ENCODE data around the gene CFAP97. TPM values are rescaled to one million over a fixed set of nuclear protein-coding genes. Genes with fewer than 3 reads are reported as not detected.

The CFAP97 gene
- total and polyA plus RNA-seq, 9 of the 15 experiments (the other 6 are each of a cell fraction or from before 2014, with no cell fraction given), result 17.3 to 57.8 (median 44.4) TPM

DNA sequence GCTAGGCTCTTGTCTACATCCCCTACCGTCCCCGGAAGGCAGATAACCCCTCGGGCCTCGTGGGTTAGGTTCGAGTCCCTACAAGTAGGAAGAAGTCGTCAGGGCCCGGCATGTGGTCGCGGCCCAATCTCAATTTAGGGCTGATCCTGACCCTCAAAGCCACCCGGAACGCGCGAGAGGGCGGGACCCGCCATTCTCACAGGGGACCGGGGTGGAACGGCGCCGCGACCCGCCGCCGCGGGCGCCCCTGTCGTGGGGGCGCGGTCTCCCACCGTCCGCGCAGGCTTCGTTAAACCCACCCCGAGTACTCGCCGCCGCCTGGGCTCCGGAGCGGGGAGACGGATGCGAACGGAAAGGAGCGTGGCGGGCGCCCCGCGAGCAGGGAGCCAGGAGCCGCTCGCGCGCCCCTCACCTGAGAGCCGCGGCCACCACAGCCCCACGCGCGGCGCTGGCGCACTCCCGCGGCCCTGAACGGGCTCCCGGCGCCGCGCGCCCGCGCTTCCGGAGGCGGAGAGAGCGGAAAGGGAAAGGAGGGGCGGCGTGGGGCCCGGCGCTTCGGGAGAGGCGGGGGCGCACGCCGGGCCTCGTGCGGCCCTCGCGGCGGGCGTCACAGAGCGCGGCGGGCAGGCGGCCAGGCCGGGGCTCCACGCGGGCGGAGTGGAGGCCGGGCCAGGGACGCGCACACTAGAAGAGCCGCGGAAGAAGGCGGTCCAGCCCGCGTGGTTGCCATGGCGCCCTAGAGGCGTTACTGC lies at the start of gene CFAP97 (continued):
- no peak for TF ChIP-seq SFPQ (IDR thresholded peaks at IDR 0.05; ENCODE audit: low read depth, low read length)
- TF ChIP-seq TEAD1 (CRISPR knock-in tag; IDR thresholded peaks at IDR 0.05), result no peak; a peak in 1 of 4 replicates
- no peak for TF ChIP-seq KHSRP (IDR thresholded peaks at IDR 0.05)
- TF ChIP-seq CC2D1A (IDR thresholded peaks at IDR 0.05), result no peak
- no peak for TF ChIP-seq POLR2B (IDR thresholded peaks at IDR 0.05; ENCODE audit: low read depth, partially characterized antibody)
- TF ChIP-seq CBX2 (IDR thresholded peaks at IDR 0.05; ENCODE audit: insufficient read depth, low read length, poor library complexity, severe bottlenecking), result no peak
- no peak for TF ChIP-seq TAF7 (tag; IDR thresholded peaks at IDR 0.05)
- TF ChIP-seq, protein P1, sequence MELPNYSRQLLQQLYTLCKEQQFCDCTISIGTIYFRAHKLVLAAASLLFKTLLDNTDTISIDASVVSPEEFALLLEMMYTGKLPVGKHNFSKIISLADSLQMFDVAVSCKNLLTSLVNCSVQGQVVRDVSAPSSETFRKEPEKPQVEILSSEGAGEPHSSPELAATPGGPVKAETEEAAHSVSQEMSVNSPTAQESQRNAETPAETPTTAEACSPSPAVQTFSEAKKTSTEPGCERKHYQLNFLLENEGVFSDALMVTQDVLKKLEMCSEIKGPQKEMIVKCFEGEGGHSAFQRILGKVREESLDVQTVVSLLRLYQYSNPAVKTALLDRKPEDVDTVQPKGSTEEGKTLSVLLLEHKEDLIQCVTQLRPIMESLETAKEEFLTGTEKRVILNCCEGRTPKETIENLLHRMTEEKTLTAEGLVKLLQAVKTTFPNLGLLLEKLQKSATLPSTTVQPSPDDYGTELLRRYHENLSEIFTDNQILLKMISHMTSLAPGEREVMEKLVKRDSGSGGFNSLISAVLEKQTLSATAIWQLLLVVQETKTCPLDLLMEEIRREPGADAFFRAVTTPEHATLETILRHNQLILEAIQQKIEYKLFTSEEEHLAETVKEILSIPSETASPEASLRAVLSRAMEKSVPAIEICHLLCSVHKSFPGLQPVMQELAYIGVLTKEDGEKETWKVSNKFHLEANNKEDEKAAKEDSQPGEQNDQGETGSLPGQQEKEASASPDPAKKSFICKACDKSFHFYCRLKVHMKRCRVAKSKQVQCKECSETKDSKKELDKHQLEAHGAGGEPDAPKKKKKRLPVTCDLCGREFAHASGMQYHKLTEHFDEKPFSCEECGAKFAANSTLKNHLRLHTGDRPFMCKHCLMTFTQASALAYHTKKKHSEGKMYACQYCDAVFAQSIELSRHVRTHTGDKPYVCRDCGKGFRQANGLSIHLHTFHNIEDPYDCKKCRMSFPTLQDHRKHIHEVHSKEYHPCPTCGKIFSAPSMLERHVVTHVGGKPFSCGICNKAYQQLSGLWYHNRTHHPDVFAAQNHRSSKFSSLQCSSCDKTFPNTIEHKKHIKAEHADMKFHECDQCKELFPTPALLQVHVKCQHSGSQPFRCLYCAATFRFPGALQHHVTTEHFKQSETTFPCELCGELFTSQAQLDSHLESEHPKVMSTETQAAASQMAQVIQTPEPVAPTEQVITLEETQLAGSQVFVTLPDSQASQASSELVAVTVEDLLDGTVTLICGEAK (IDR thresholded peaks at IDR 0.05), result no peak
- TF ChIP-seq, protein P1 (CRISPR knock-in tag; IDR thresholded peaks at IDR 0.05), result no peak
- TF ChIP-seq HMG20B (CRISPR knock-in tag; IDR thresholded peaks at IDR 0.05), result no peak
- TF ChIP-seq POLR3G (IDR thresholded peaks at IDR 0.05; ENCODE audit: extremely low read depth, insufficient read length, insufficient replicate concordance), result no peak
